Stimulated activated naive CD4-positive, alpha-beta T cell treated with Interleukin-2 at 50 U/mL for 16 hours (primary cell): ENCODE results near the gene HNRNPH3.
A peak's percentile ranks its signal among the peaks of the same experiment; 100 is the strongest.
"Not testable (repeated sequence)": the region's sequence is repeated elsewhere in the genome, so short reads cannot be mapped to it uniquely, and the experiment has no call there.

Experiments
- DNase-seq: peaks from one replicate; lab custom pipeline; 2025; lab: John Stamatoyannopoulos, UW

The HNRNPH3 gene, protein sequence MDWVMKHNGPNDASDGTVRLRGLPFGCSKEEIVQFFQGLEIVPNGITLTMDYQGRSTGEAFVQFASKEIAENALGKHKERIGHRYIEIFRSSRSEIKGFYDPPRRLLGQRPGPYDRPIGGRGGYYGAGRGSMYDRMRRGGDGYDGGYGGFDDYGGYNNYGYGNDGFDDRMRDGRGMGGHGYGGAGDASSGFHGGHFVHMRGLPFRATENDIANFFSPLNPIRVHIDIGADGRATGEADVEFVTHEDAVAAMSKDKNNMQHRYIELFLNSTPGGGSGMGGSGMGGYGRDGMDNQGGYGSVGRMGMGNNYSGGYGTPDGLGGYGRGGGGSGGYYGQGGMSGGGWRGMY

DNA sequence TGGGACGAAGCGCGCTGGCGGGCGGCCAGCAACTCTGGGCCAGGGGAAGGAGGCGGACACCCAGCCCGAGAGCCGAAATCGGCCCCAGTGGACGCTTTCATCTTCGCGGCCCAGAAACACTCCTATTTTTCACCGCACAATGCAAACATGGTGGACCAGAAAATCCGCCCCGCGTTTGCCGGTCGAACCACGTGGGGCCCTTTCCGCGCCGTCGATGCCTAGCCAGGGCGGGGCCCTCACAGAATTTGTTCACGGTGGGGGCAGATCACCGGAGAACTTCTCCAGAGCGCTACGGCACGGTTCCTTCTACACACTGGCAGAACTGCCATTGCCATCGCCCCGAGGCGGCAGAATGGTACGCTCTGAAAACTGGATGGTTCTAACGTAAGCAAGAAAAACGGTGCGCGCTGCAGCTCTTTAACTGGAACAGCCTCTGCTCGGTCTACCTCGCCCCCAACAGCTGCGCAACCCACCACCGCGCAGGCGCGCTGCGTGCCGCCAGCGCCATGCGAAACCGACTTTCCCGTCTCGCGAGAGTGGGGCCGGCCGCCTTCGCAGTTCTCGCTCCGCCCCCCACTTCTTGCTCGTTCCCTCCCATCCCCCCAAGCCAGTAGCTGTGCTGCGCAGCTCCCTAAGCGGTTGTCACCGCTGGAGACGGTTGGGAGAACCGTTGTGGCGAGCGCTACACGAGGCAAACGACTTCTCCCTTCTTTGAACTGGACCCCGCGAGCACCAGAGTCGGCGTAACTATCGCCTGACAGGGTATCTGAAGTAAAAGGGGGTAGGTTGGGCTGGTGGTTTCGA is at the start of gene HNRNPH3:
HNRNPH3 (plus strand) TSS at position 610 of the 804 bp plus-strand sequence. CDS start 5,158 bp downstream, outside the sequence.
- DNase-seq: peak; percentile 96

DNA sequence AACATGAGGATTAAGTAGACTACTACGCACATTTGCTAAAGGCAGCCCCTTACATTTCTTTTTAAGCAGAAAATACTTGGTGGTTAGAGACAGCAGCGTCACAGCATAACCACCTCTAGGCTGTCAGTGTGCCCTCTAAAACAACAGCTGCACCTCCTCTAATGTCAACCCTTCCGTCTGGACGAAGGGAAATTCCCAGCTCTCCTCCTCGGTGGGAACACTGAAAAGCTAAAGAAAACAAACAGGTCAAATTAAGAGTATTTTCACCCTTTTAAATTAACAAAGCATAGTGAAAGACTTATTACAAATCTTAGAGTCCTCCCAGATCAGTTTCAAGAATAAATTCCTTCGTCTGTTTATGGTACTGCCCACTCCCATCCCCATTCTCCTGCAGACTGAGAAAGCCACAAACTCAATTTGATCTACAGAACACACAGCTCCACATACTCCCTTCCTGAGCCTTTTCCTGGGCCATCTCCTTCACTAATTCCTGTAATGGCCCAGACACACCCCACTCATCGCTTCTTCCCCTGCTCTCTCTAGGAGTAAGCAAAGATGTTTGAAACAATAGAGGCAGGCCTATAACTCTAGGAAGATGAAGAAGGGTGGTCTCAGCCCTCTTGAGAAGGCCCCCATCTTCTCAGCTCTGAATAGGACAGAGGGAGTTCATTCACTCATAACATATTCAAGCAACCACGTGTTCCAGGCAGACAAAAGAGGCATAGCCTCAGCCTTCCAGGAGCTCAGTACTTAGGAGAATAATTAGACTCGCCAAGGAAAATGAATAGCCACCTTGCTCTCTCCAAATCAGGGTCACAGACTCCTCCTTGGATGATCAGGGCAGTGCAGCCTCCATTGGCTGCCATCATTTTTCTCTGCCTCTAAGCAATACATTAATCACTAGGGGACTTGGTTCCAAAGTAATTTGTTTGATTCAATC is 47.5 kb upstream of the HNRNPH3 start:
- DNase-seq: no peak

GRCh38 chr10:68288717-68289116 is 43.1 kb upstream of the HNRNPH3 start:
- no peak for DNase-seq

GRCh38 chr10:68290736-68291135 is 41.1 kb upstream of the HNRNPH3 start:
- DNase-seq: no peak

GRCh38 chr10:68296843-68297663 is 34.8 kb upstream of the HNRNPH3 start:
- DNase-seq: no peak

DNA sequence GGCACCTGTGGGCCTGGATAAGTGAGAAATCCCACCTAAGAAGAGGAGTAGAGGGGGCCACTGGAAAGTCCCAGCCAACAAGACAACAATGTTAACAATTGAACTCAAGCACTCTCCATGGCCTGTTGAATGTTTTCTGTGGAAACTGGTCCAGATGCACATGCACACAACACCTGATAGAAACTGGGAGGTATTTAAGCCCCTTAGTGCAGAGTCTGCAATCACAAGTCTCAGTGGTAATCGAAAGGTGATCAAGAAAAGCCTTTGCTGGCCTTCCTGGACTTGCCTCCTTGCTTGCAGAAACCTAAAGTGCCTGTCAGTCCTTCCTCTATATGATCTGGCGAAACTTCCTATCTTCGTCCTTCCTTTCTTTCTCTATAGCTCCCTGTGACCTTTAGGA is 30.6 kb upstream of the HNRNPH3 start:
- DNase-seq: no peak

DNA sequence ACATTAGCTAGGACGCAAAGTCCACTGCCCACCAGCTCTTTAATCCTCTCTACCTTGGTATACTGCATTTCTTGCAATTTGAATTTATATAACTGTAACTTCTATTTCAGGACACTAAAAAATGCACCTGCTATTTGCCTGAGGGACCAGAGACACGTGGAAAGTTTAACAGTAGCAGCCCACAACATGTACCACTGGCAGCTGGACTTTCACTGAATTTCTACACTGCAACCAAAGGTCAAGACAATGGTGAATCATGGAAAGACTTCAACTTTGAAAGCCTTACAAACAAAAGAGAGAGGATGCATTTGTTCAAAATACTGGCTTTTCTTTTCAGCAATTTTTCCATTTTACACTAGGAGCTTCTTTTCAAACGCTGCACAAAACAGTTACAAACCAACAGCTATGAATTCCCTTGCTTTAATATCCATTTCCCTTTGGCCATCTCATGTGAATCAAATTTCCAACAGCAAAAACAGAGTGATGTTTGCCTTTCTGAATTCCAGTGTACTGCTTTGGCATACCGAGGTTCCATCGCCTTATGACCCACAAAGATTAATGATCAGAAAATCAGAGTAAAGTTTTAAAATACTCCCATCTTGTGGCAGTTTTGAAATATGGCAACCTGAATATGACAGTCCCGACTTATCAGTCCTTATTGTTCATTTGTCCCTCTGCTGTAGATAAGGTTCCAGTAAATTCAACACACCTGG is 29.9 kb upstream of the HNRNPH3 start:
- no peak for DNase-seq

GRCh38 chr10:68302503-68302823 is 29.4 kb upstream of the HNRNPH3 start:
- no peak for DNase-seq

DNA sequence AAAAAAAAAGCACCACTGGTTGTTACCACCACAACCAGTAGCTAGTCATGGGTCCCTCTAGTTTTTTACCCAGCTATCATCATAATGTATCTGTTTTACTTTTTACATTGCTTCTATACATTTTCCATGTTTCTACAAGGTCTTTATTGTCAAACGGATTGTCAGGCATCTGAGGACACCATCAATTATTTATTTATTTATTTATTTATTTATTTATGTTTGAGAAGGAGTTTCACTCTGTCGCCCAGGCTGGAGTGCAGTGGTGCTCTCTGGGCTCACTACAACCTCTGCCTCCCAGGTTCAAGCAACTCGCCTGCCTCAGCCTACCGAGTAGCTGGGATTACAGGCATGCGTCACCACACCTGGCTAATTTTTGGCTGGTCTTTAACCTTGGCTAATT is 29.0 kb upstream of the HNRNPH3 start:
- no peak for DNase-seq

DNA sequence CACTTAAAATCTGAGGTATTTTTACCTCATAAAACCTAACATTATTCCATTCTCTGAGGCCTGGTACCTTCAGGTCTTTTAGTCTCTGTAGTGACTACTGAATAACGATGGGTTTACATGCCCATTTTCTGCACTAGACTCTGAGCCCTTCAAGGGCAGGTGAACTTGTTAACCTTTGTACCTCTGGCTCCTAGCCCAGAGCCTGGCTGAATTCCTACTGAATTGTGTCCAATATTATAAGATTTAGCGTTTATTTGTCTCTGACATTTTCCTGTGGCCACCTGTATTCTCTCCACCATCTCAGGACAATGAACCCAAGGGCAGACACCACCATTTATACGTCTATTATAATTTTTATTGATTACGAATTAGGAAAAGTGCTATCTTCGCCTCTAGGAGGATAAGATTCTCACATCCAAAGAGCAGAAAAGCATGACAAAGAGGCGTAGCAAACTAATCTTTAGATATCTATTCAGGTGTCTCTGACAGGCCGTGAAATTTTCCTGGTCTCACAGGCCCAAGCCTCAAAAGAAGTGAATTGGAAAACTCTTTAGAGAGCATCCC is 27.9 kb upstream of the HNRNPH3 start:
- DNase-seq: no peak

- no peak for DNase-seq
Measured at GRCh38 chr10:68305854-68306253, 26.0 kb upstream of the HNRNPH3 start.

- no peak for DNase-seq
Measured at GRCh38 chr10:68310531-68310930, 21.3 kb upstream of the HNRNPH3 start.

- DNase-seq: not testable (repeated sequence)
Measured at GRCh38 chr10:68314930-68315329, 16.9 kb upstream of the HNRNPH3 start.

GRCh38 chr10:68315582-68315981 is 16.3 kb upstream of the HNRNPH3 start:
- no peak for DNase-seq

GRCh38 chr10:68318331-68319059 is 13.4 kb upstream of the HNRNPH3 start:
- no peak for DNase-seq

DNA sequence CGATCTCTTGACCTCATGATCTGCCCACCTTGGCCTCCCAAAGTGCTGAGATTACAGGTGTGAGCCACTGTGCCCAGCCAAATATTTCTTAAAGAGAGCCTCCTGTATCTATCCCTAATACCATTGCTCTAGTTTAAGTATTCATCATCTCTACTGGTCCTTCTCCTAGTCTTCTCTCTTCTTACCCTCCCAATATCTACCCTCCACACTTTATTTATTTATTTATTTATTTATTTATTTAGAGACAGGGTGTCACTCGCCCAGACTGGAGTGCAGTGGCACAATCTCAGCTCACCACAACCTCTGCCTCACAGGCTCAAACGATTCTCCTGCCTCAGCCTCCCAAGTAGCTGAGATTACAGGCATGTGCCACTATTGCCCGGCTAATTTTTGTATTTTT is 7.5 kb upstream of the HNRNPH3 start:
- DNase-seq: not testable (repeated sequence)

DNA sequence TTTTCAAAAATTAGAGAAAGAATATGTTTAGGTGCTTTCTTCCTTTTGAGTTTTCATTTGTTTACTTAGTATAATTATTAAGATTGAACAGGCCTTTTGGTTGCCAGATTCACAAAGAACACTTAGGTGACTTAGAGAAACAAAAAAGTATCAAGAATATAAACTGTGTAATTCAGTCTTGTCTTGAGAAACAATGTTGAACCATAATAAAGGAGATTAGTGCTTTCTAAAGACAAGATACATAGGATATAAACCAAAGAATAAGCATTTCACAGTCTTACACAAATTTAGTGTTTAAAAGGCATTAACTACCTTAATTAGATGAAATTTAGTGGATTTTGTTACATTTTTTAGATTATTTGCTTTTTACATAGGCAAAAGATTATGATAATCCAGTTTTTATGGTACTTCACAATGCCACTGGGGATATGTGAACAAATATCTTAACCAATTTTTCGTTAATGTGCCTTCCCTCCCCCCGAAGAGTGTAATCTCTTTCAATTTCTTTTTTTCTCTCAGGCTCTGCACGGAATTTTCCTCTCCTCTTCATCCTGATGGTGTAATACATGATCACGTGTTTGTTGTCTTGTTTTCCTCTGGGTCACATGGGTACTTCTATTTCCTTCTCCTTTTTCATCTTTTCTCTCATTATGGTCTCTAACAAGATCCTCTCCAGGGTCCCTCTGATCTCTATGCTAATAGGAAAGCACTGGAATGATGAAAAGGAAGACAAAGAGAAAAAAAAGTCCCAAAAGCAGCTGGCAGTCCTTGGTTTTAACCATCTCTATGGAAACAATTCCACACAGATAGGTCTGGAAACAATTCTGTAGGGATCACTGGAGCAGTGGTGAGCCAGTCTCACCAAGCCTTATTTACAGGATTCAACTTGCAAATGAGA is 3.7 kb upstream of the HNRNPH3 start:
- no peak for DNase-seq

DNA sequence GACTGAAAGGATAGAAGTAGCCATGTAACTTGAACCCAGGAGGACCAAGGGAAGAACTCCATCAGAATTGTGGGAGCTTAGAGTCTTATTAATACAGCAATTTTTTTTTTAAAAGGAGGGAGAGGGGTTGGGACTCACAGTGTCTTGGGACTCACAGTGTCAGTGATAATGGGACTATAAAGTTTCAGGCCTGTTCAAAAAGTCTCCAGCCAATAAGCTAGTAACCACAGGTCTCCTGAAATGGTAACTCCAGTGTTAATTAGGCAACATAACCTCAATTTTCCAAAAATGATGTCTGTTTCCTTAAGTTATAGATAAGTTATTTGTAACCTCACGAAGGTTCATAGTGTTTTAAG is 2.4 kb upstream of the HNRNPH3 start:
- no peak for DNase-seq
